Liver (tissue), 3 donors: ENCODE results near the gene TMEM116.

ENCODE experiments used
- CTCF ChIP-seq: fragments of 150-350 bp; IDR thresholded peaks from 2 replicates; pipeline ENCODE4 v1.5.1; 2017; ENCODE audit warnings: improper control_type of control experiment, low read depth, low read length; ENCODE audit not compliant: missing input control
- HNF4A ChIP-seq, 2 donors: conservative IDR thresholded peaks; 2 replicates each; pipeline ENCODE4 v1.6.1; 2016; ENCODE audit warnings: antibody characterized with exemption in 2 of 2, mild to moderate bottlenecking in 2 of 2
- HNF4G ChIP-seq: IDR thresholded peaks from 2 replicates; pipeline ENCODE4 v1.6.1; 2016; ENCODE audit warnings: antibody characterized with exemption
- MAX ChIP-seq: IDR thresholded peaks from 2 replicates; pipeline ENCODE4 v1.6.1; 2016; ENCODE audit warnings: antibody characterized with exemption
- RAD21 ChIP-seq, 2 donors: IDR thresholded peaks; 2 replicates each; pipeline ENCODE4 v1.6.1; 2016; ENCODE audit warnings: antibody characterized with exemption in 2 of 2, mild to moderate bottlenecking in 2 of 2
- SP1 ChIP-seq: IDR thresholded peaks from 2 replicates; pipeline ENCODE4 v1.6.1; 2018; ENCODE audit warnings: antibody characterized with exemption, mild to moderate bottlenecking
- TAF1 ChIP-seq: conservative IDR thresholded peaks from 2 replicates; pipeline ENCODE4 v1.6.1; 2016; ENCODE audit warnings: antibody characterized with exemption, mild to moderate bottlenecking
- YY1 ChIP-seq: IDR thresholded peaks from 2 replicates; pipeline ENCODE4 v1.6.1; 2016; ENCODE audit warnings: antibody characterized with exemption, mild to moderate bottlenecking
- donor health status: healthy.
- donor health status: healthy.

- TF ChIP-seq YY1, result no peak
- TF ChIP-seq CTCF, result no peak
- TF ChIP-seq SP1, result no peak
- TF ChIP-seq MAX, result no peak
- TF ChIP-seq RAD21 (IDR thresholded peaks at IDR 0.05), result no peak
- no peak for TF ChIP-seq HNF4G
- no peak for TF ChIP-seq TAF1
- no peak for TF ChIP-seq HNF4A (conservative IDR thresholded peaks at IDR 0.05)
These were observed 75.5 kb downstream of the TMEM116 start for GRCh38 chr12:111937429-111937828.
